ENCODE data around the gene TM9SF2.

The TM9SF2 gene

DNA sequence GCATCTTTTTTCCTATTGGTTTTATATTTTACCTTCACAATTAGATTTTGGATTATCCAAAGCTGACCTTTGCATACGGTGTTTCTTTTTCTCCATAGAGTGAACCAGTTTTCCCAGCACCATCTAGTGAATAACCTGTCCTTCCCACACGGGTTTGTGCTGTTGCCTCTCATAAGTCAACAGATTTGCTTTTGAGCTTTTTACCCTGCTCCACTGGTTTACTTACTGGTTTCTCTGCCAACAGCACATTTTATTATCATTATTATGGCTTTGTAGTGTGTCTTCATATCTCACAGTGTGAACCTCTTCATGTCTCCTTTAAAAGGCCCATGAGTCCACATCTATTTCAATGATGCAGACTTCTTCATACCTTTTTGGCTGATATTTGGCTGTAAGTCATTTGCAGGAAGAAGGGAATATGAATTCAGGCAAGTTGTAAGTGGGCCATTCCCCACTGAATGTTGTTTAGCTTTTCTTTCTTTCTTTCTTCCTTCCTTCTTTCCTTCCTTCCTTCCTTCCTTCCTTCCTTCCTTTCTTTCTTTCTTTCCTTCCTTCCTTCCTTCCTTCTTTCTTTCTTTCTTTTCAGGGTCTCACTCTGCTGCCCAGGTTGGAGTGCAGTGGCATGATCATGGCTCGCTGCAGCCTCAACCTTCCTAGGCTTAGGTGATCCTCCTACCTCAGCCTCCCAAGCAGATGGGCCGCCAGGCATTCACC lies 86.8 kb downstream of the TM9SF2 start:
- Mint-ChIP-seq H3K36me3 (ENCODE audit: low read depth) (no peaks in the 10 kb centered on the region), H3K9me3 (no peaks in the 10 kb centered on the region), H3K27ac (no peak overlapping the region), H3K27me3 (peaks cover 3% of the 10 kb centered on the region), H3K4me1 (ENCODE audit: low read depth) (peaks cover 12% of the 10 kb centered on the region), H3K4me3 (no peak overlapping the region)
- intact Hi-C loops (cut with micrococcal nuclease) = no loop called here

DNA sequence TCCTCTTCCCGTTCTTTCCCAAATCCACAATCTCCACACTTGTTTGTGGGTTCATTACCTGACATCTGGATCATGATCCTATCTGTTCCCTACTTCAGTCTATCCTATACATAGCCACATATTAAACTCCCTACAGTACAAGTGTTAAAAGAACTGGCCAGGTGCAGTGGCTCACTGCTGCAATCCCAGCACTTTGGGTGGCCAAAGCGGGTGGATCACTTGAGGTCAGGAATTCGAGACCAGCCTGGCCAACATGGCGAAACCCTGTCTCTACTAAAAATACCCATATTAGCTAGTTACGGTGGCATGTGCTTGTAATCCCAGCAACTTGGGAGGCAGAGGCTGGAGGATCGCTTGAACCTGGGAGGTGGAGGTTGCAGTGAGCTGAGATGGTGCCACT lies 88.3 kb downstream of the TM9SF2 start:
- Mint-ChIP-seq H3K4me1 (ENCODE audit: low read depth) (peaks cover 12% of the 10 kb centered on the region), H3K27ac (no peak overlapping the region), H3K4me3 (no peak overlapping the region), H3K9me3 (no peaks in the 10 kb centered on the region), H3K27me3 (peaks cover 6% of the 10 kb centered on the region), H3K36me3 (ENCODE audit: low read depth) (no peaks in the 10 kb centered on the region)
- intact Hi-C loops (cut with micrococcal nuclease) = no loop called here

DNA sequence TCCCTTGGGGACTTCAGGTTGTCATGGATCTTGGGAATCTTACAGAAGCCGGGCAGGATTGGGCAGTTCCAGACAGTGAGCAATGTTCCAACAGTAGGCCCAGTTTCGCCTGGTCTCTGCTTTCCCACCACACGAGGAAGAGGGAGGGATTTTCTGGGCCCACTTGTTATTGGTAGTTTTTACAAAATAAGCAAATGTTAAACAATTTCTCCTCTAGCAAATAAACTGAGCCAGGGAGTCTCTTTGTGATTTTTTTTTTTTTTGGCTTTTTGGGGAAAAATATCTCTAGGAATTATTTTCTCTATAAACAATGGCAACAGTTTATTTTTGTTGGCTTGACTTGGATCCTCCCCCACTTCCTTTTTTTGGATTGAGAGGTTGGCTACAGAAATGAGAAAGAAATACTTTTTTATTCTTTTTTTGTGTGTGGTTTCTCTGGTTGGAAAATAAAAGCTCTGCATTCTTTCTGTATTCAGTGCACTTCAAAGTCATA lies 89.3 kb downstream of the TM9SF2 start:
- no peak overlapping the region for H3K27ac Mint-ChIP-seq
- H3K27me3 Mint-ChIP-seq = peaks cover 6% of the 10 kb centered on the region
- H3K9me3 Mint-ChIP-seq = no peaks in the 10 kb centered on the region
- H3K36me3 Mint-ChIP-seq (ENCODE audit: low read depth) = no peaks in the 10 kb centered on the region
- H3K4me1 Mint-ChIP-seq (ENCODE audit: low read depth) = peaks cover 12% of the 10 kb centered on the region
- intact Hi-C loops (cut with micrococcal nuclease) = no loop called here
- H3K4me3 Mint-ChIP-seq = no peak overlapping the region

DNA sequence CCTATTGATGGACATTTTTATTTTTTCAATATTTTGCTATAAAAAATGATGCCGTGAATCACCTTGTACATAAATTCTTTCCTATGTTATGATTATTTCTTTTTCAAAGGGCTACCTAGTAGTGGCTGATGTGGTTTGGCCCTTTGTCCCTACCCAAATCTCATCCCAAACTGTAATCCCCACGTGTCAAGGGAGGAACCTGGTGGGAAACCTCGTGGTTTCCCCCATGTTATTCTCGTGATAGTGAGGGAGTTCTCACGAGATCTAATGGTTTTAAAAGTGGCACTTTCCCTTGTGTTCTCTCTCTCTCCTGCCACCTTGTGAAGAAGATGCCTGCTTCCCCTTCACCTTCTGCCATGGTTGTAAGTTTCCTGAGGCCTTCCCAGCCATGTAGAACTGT lies 94.9 kb downstream of the TM9SF2 start:
- Mint-ChIP-seq H3K4me1 (ENCODE audit: low read depth) (peaks cover under 1% of the 10 kb centered on the region), H3K27ac (no peak overlapping the region), H3K9me3 (no peaks in the 10 kb centered on the region), H3K27me3 (peaks cover 4% of the 10 kb centered on the region), H3K4me3 (no peak overlapping the region), H3K36me3 (ENCODE audit: low read depth) (no peaks in the 10 kb centered on the region)
- intact Hi-C loops (cut with micrococcal nuclease) = no loop called here

DNA sequence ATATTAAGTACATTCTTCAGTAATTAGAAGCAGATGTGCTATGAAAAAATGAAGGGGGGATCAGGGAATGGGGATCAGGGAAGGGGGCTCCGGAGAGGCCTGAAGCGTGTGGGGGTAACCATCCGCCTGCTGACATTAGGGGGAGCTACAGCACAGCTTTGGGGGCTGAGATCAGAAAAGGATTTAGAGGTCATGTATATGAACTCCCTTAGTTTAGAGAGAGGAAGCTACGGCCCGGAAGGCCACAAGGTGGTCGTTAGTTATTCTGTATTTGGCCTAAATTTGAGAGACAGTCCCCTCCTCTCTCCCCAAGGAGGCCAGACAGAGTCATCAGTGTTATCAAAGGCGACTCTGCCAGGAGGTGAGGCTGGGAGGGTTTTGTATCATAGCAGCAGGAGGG lies 99.0 kb downstream of the TM9SF2 start:
- peaks cover 20% of the 10 kb centered on the region for H3K27me3 Mint-ChIP-seq
- no peak overlapping the region for H3K4me3 Mint-ChIP-seq
- H3K27ac Mint-ChIP-seq = no peak overlapping the region
- intact Hi-C loops (cut with micrococcal nuclease) = no loop called here
- no peaks in the 10 kb centered on the region for H3K36me3 Mint-ChIP-seq (ENCODE audit: low read depth)
- H3K4me1 Mint-ChIP-seq (ENCODE audit: low read depth) = peaks cover 6% of the 10 kb centered on the region
- no peaks in the 10 kb centered on the region for H3K9me3 Mint-ChIP-seq

DNA sequence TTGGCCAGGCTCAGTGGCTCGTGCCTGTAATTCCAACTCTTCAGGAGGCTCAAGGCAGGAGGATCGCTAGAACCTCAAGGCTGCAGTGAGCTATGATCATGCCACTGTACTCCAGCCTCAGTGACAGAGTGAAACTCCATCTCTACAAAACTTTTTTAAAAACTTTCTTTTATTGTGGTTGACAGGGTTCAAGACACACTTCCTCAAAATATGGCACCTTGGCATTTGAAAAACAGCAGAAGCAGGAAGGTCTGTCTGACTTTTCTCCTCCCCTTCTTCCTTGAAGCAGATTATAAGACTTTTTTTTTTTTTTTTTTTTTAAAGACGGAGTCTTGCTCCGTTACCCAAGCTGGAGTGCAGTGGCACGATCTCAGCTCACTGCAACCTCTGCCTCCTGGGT lies 100.3 kb downstream of the TM9SF2 start:
- Mint-ChIP-seq H3K27me3 (peaks cover 25% of the 10 kb centered on the region), H3K27ac (no peak overlapping the region), H3K9me3 (no peaks in the 10 kb centered on the region), H3K36me3 (ENCODE audit: low read depth) (peaks cover 2% of the 10 kb centered on the region), H3K4me3 (no peak overlapping the region), H3K4me1 (ENCODE audit: low read depth) (peaks cover 16% of the 10 kb centered on the region)
- intact Hi-C loops (cut with micrococcal nuclease) = no loop called here

DNA sequence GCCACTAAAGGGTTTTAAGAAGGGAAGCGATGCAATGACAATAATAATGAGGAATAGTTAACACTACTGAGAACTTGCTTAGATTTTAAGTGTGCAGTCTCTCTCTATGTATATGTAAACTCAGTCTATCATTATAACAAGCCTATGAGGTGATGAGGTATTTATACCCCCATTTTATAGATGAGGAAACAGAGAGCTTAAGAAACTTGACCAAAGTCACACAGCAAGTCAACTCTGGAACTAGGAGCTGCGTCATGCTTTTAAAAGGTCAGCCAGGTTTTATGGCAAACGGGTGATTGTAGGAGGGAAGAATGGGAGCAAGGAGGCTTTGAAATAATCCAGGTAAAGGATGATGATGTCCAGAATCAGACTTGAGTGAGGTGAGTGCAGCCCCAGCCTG lies 103.4 kb downstream of the TM9SF2 start:
- H3K27me3 Mint-ChIP-seq = peaks cover 25% of the 10 kb centered on the region
- H3K4me1 Mint-ChIP-seq (ENCODE audit: low read depth) = peaks cover 21% of the 10 kb centered on the region
- intact Hi-C loops (cut with micrococcal nuclease) = loop anchor here (5.0 kb wide), 1 partner anchor 102 kb away; the partner anchor contains the start of gene TM9SF2
- H3K4me3 Mint-ChIP-seq = no peak overlapping the region
- no peak overlapping the region for H3K27ac Mint-ChIP-seq
- H3K36me3 Mint-ChIP-seq (ENCODE audit: low read depth) = peaks cover 6% of the 10 kb centered on the region
- H3K9me3 Mint-ChIP-seq = no peaks in the 10 kb centered on the region

DNA sequence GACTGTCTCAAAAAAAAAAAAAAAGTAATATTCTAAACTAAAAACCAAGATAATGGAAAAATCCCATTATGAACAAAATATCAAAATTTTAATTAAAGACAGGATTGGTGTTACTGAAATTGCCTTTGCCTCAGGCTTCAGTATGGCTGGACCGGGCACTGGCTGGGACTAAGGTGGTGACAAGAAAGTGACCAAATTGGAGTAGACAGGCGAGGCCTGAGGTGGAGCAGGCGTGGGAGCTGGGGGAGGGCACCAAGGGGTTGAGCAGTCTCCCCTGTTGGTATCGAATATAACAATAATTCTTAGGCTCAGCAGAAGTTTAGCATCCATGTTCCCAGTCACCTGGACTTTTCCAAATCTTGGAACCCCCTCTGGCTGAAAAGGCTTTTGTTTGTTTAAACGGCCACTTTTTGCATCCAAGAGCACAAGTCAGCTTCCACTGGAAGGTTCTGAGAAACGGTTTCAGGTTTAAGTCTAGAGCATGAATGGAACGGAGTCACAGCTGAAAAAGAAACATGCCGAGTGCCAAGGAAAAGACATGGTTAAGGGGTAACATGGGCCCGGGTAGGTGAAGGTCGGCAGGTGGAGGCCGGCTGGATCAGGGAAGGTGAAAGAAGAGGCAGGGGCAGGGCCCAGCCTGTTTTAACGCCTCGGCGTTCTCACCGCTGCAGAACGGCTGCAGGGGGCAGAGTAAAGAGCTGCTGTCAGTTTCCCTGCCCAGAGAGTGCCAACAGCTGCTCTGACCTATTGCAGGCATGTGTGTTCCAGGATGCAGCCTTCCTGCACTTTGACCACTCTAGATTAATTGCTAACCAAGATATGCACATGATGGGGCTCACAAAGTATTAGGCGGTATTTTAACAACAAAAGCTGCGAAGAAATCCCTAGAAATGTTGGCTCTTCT lies 104.4 kb downstream of the TM9SF2 start:
- Mint-ChIP-seq H3K27me3 (peaks cover 25% of the 10 kb centered on the region), H3K4me1 (ENCODE audit: low read depth) (peaks cover 21% of the 10 kb centered on the region), H3K9me3 (no peaks in the 10 kb centered on the region), H3K4me3 (peak overlapping the region; percentile 81), H3K36me3 (ENCODE audit: low read depth) (peaks cover 6% of the 10 kb centered on the region), H3K27ac (peak overlapping the region; percentile 90)
- intact Hi-C loops (cut with micrococcal nuclease) = loop anchor here (5.0 kb wide), 1 partner anchor 103 kb away; the partner anchor contains the start of gene TM9SF2

DNA sequence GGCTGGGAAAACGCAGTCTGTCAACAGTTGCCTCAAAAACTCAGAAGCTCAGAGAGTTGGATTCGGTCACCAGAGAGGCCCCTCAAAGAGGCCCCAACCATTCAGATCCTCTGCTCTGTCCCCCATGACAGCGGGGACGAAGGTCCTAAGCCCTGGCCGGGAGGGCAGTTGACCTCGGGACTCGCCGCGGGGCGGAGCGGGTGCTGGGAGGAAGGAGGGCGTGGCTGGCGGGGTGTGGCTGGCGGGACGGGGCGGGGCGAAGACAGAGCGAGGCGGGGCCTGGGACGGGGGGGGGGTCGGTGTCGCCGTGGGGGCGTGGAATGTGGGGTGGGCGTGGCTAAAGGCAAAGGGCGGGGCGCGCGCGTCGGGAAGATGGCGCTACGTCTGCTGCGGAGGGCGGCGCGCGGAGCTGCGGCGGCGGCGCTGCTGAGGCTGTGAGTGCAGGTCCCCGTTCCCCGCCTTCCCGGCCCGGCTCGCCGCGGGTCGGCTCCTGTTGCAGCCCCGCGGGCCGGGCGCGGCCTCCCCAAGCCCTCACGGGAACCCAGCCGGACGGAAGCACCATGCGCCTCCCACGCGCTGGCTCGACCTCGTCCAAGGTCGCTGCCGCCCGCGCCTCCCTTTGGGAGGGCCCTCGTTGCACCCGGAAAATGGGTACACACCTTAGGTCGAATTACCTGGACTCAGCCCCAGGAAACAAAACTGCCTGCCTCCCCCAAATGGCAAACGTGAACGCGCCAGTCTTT lies 105.2 kb downstream of the TM9SF2 start, which contains the start of gene CLYBL:
TSS of gene CLYBL (plus strand) at position 367 of the 743 bp plus-strand sequence.
- Mint-ChIP-seq H3K27ac (peak within 1 kb of the TSS; percentile 90), H3K9me3 (no peaks in the 10 kb centered on the region), H3K27me3 (peaks cover 21% of the 10 kb centered on the region), H3K4me3 (peak within 1 kb of the TSS; percentile 81), H3K36me3 (ENCODE audit: low read depth) (peaks cover 6% of the 10 kb centered on the region), H3K4me1 (ENCODE audit: low read depth) (peaks cover 17% of the 10 kb centered on the region)
- intact Hi-C loops (cut with micrococcal nuclease) = loop anchor here (5.0 kb wide), 1 partner anchor 104 kb away; the partner anchor contains the start of gene TM9SF2

DNA sequence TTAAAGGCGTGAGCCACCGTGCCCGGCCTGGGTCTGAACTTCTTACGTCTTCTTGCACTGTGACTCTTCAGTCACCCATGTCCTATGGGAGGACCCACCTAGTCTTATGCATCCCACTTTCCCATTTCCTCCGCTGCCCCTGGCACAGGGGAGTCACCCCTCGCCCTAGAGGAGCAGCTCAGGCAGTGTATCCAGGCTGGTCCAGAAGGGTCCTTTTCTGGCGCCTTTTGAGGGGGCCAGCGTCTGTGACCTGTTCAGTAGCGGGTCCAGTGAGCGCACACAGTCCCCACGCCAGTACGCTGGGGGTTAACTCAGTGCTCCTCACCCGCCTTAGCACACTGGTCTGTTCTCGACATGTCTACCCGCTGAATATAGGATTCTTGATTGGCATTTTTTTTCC lies 107.1 kb downstream of the TM9SF2 start:
- no peak overlapping the region for H3K4me3 Mint-ChIP-seq
- H3K4me1 Mint-ChIP-seq (ENCODE audit: low read depth) = peaks cover 16% of the 10 kb centered on the region
- H3K9me3 Mint-ChIP-seq = no peaks in the 10 kb centered on the region
- no peak overlapping the region for H3K27ac Mint-ChIP-seq
- intact Hi-C loops (cut with micrococcal nuclease) = loop anchor here (5.0 kb wide), 1 partner anchor 106 kb away; the partner anchor contains the start of gene TM9SF2
- peaks cover 15% of the 10 kb centered on the region for H3K27me3 Mint-ChIP-seq
- peaks cover 6% of the 10 kb centered on the region for H3K36me3 Mint-ChIP-seq (ENCODE audit: low read depth)

DNA sequence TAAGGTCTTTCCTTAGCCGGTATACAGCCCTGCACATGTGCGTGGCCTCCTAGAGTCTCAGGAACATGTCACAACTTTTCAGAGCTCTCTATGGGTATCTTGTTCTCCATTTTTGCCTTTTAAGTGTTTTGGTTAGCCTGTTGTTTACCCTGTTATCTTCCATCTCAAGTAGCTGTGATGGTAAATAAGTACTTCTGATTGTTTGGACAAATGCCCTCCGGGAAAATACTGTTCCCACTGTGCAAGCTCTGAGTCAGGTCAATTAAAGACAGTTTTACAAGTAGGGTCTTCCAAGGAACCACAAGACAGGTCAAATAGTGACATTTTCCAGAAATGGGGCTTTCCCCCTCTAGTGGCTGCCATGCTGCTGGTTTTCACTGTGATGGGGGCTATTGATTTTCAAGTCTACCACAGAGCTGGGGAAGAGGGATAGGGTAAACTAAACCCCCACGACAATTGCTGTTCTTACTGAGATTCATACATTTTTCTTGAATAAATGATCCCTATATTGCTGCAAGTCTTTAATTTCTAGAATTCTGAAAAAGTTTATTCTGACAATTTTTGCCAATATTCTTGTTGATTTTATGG lies 109.5 kb downstream of the TM9SF2 start:
- Mint-ChIP-seq H3K27me3 (peaks cover 8% of the 10 kb centered on the region), H3K36me3 (ENCODE audit: low read depth) (peaks cover 6% of the 10 kb centered on the region), H3K4me3 (no peak overlapping the region), H3K9me3 (no peaks in the 10 kb centered on the region), H3K4me1 (ENCODE audit: low read depth) (peaks cover 19% of the 10 kb centered on the region), H3K27ac (no peak overlapping the region)
- intact Hi-C loops (cut with micrococcal nuclease) = no loop called here
